HG03196 (cell line): ENCODE data around the gene PCID2.

Source experiments
- ATAC-seq: cut with Tn5 transposase; IDR thresholded peaks from one replicate; pipeline ENCODE4 v1.9.1; 2021; ENCODE audit not compliant: unreplicated experiment

Gene PCID2

GRCh38 chr13:113129921-113130750 lies 78.3 kb downstream of the PCID2 start:
- no peak for ATAC-seq

DNA sequence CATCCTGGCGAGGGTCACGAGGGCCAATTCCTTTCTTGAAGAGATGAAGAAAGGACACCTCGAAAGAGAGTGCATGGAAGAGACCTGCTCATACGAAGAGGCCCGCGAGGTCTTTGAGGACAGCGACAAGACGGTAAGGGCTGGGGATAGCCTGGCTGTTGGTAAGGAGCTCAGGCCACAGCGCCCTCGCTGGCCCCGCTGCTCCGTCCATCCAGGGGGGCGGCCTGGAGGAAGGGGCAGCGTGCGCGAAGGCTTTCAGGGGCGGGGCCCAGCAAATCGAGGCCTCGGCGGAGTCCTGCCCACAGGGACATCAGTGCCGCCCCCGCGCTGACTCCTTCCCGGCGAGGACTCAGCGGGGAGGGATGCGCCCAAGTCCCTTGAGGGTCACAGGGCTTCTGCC lies 79.0 kb downstream of the PCID2 start:
- no peak for ATAC-seq
